ENCODE results near the gene JADE3.
"Not testable (repeated sequence)": the region's sequence is repeated elsewhere in the genome, so short reads cannot be mapped to it uniquely, and the experiment has no call there.

Gene JADE3

GRCh38 chrX:46941341-46941740, 29.1 kb downstream of the JADE3 start:
- H2AFZ ChIP-seq (ENCODE audit: low read depth, low read length, severe bottlenecking): no peak overlapping the region
- H3K79me2 ChIP-seq (ENCODE audit: insufficient read depth, low read length): no peaks in the 10 kb centered on the region
- H3K27ac ChIP-seq (ENCODE audit: low read depth, low read length): no peak overlapping the region
- no peaks in the 10 kb centered on the region for H3F3A ChIP-seq (ENCODE audit: insufficient read depth)
- no peak overlapping the region for H3K9ac ChIP-seq (ENCODE audit: low read length)
- TF ChIP-seq EZH2phosphoT487 (conservative IDR thresholded peaks at IDR 0.05; ENCODE audit: low read length) (no peak), CTCF (IDR thresholded peaks at IDR 0.05; ENCODE audit: insufficient read depth, low read length, poor library complexity, severe bottlenecking) (no peak)
- H3K4me2 ChIP-seq (ENCODE audit: low read depth, low read length, poor library complexity, severe bottlenecking): no peak overlapping the region
- H3K36me3 ChIP-seq (ENCODE audit: low read length): no peaks in the 10 kb centered on the region
- H3K27me3 ChIP-seq (ENCODE audit: low read length): no peaks in the 10 kb centered on the region
- H3K9me3 ChIP-seq (ENCODE audit: insufficient read depth, low read length): no peaks in the 10 kb centered on the region
- H3K4me3 ChIP-seq (ENCODE audit: insufficient read depth, low read length, poor library complexity, severe bottlenecking): no peak overlapping the region
- H3K9me2 ChIP-seq (replicated peaks; ENCODE audit: insufficient read depth, low read length): no peaks in the 10 kb centered on the region
- no peaks in the 10 kb centered on the region for H4K20me1 ChIP-seq (ENCODE audit: low read depth, low read length)

GRCh38 chrX:46953137-46953527, 40.9 kb downstream of the JADE3 start:
- Histone ChIP-seq H3K4me3 (ENCODE audit: insufficient read depth, low read length, poor library complexity, severe bottlenecking) (no peak overlapping the region), H3K9me3 (ENCODE audit: insufficient read depth, low read length) (no peaks in the 10 kb centered on the region), H3K27me3 (ENCODE audit: low read length) (no peaks in the 10 kb centered on the region), H3K4me2 (ENCODE audit: low read depth, low read length, poor library complexity, severe bottlenecking) (no peak overlapping the region), H2AFZ (ENCODE audit: low read depth, low read length, severe bottlenecking) (no peak overlapping the region), H4K20me1 (ENCODE audit: low read depth, low read length) (no peaks in the 10 kb centered on the region), H3F3A (ENCODE audit: insufficient read depth) (no peaks in the 10 kb centered on the region), H3K79me2 (ENCODE audit: insufficient read depth, low read length) (no peaks in the 10 kb centered on the region), H3K27ac (ENCODE audit: low read depth, low read length) (no peak overlapping the region), H3K9me2 (replicated peaks; ENCODE audit: insufficient read depth, low read length) (no peaks in the 10 kb centered on the region), H3K36me3 (ENCODE audit: low read length) (no peaks in the 10 kb centered on the region), H3K9ac (ENCODE audit: low read length) (no peak overlapping the region)
- TF ChIP-seq CTCF (IDR thresholded peaks at IDR 0.05; ENCODE audit: insufficient read depth, low read length, poor library complexity, severe bottlenecking) (no peak), EZH2phosphoT487 (conservative IDR thresholded peaks at IDR 0.05; ENCODE audit: low read length) (no peak)

DNA sequence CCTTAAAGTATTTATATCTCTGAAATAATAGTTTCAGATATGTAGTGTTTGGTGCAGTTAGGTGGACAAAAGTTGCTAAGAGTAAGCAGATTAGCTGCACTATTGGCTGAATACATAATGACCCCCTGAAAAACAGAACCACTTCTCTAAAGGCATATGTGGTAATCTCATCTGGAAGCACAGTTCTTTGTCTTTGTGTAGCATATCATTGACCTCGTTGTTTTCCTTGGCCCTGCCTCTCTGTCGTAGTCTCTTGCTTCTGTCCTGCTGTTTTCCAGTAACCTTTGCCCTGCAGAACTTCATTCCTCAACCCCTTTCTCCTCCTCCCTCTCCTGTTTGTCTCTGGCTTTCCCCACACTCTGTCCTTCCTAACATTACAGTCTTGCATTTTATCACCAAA, 41.4 kb downstream of the JADE3 start:
- no peaks in the 10 kb centered on the region for H3F3A ChIP-seq (ENCODE audit: insufficient read depth)
- H3K4me3 ChIP-seq (ENCODE audit: insufficient read depth, low read length, poor library complexity, severe bottlenecking): no peak overlapping the region
- H4K20me1 ChIP-seq (ENCODE audit: low read depth, low read length): no peaks in the 10 kb centered on the region
- no peak overlapping the region for H3K4me2 ChIP-seq (ENCODE audit: low read depth, low read length, poor library complexity, severe bottlenecking)
- no peaks in the 10 kb centered on the region for H3K27me3 ChIP-seq (ENCODE audit: low read length)
- TF ChIP-seq EZH2phosphoT487 (conservative IDR thresholded peaks at IDR 0.05; ENCODE audit: low read length) (no peak), CTCF (IDR thresholded peaks at IDR 0.05; ENCODE audit: insufficient read depth, low read length, poor library complexity, severe bottlenecking) (no peak)
- no peak overlapping the region for H3K27ac ChIP-seq (ENCODE audit: low read depth, low read length)
- H3K9me3 ChIP-seq (ENCODE audit: insufficient read depth, low read length): no peaks in the 10 kb centered on the region
- no peaks in the 10 kb centered on the region for H3K9me2 ChIP-seq (replicated peaks; ENCODE audit: insufficient read depth, low read length)
- H3K36me3 ChIP-seq (ENCODE audit: low read length): no peaks in the 10 kb centered on the region
- no peaks in the 10 kb centered on the region for H3K79me2 ChIP-seq (ENCODE audit: insufficient read depth, low read length)
- no peak overlapping the region for H3K9ac ChIP-seq (ENCODE audit: low read length)
- no peak overlapping the region for H2AFZ ChIP-seq (ENCODE audit: low read depth, low read length, severe bottlenecking)

GRCh38 chrX:46954716-46955115, 42.5 kb downstream of the JADE3 start:
- no peaks in the 10 kb centered on the region for H3F3A ChIP-seq (ENCODE audit: insufficient read depth)
- no peak overlapping the region for H2AFZ ChIP-seq (ENCODE audit: low read depth, low read length, severe bottlenecking)
- H4K20me1 ChIP-seq (ENCODE audit: low read depth, low read length): no peaks in the 10 kb centered on the region
- no peaks in the 10 kb centered on the region for H3K27me3 ChIP-seq (ENCODE audit: low read length)
- no peak for TF ChIP-seq EZH2phosphoT487 (conservative IDR thresholded peaks at IDR 0.05; ENCODE audit: low read length)
- TF ChIP-seq CTCF (IDR thresholded peaks at IDR 0.05; ENCODE audit: insufficient read depth, low read length, poor library complexity, severe bottlenecking): no peak
- no peaks in the 10 kb centered on the region for H3K79me2 ChIP-seq (ENCODE audit: insufficient read depth, low read length)
- H3K4me3 ChIP-seq (ENCODE audit: insufficient read depth, low read length, poor library complexity, severe bottlenecking): no peak overlapping the region
- no peaks in the 10 kb centered on the region for H3K36me3 ChIP-seq (ENCODE audit: low read length)
- H3K4me2 ChIP-seq (ENCODE audit: low read depth, low read length, poor library complexity, severe bottlenecking): no peak overlapping the region
- H3K27ac ChIP-seq (ENCODE audit: low read depth, low read length): no peak overlapping the region
- no peaks in the 10 kb centered on the region for H3K9me2 ChIP-seq (replicated peaks; ENCODE audit: insufficient read depth, low read length)
- no peak overlapping the region for H3K9ac ChIP-seq (ENCODE audit: low read length)
- H3K9me3 ChIP-seq (ENCODE audit: insufficient read depth, low read length): no peaks in the 10 kb centered on the region

GRCh38 chrX:46956589-46956988, 44.4 kb downstream of the JADE3 start:
- not testable (repeated sequence) for H3K9me3 ChIP-seq (ENCODE audit: insufficient read depth, low read length); H3K27me3 ChIP-seq (ENCODE audit: low read length); H3K9ac ChIP-seq (ENCODE audit: low read length); H3K36me3 ChIP-seq (ENCODE audit: low read length); H3K79me2 ChIP-seq (ENCODE audit: insufficient read depth, low read length); H3K27ac ChIP-seq (ENCODE audit: low read depth, low read length); H2AFZ ChIP-seq (ENCODE audit: low read depth, low read length, severe bottlenecking); H4K20me1 ChIP-seq (ENCODE audit: low read depth, low read length); H3K9me2 ChIP-seq (replicated peaks; ENCODE audit: insufficient read depth, low read length); H3K4me2 ChIP-seq (ENCODE audit: low read depth, low read length, poor library complexity, severe bottlenecking); H3K4me3 ChIP-seq (ENCODE audit: insufficient read depth, low read length, poor library complexity, severe bottlenecking); H3F3A ChIP-seq (ENCODE audit: insufficient read depth)
